ENCODE measurements around the gene AP1M1.

GRCh38 chr19:16156904-16157303, 40.8 kb upstream of the AP1M1 start:
- TF ChIP-seq CTCF (conservative IDR thresholded peaks at IDR 0.05 in 1 of 2, IDR thresholded peaks at IDR 0.05 in 1 of 2; ENCODE audit: low read depth in 1 of 2, low read length in 2 of 2), result no peak
- TF ChIP-seq EZH2 (IDR thresholded peaks at IDR 0.05; ENCODE audit: low read length, missing control alignments), result no peak

Data from fibroblast of lung (primary cell).